A549 (cell line): ENCODE measurements around the gene LMO2. TPM values are rescaled to one million over a fixed set of nuclear protein-coding genes. Genes with fewer than 3 reads are reported as not detected.

Source experiments
- ATAC-seq, 2 experiments: fragments of 200-7000 bp in 1 of 2; fragments of >200 bp in 1 of 2; cut with Nextera tagmentation in 1 of 2; cut with Tn5 transposase in 1 of 2; 3 replicates each; pipeline versions ENCODE4 v1.8.0 to v1.9.1; 2018 to 2020; ENCODE audit warnings: mild to moderate bottlenecking in 1 of 2, moderate library complexity in 1 of 2
- CTCF ChIA-PET: fragments of 300-600 bp; sonication (Branson Sonifier 250); formaldehyde crosslinking; extraction: SDS; loops from one replicate; lab custom pipeline; 2021; ENCODE audit warnings: antibody characterized with exemption, inconsistent platforms; lab: Yijun Ruan, JAX
- POLR2A ChIA-PET: fragments of 350-600 bp; formaldehyde crosslinking; extraction: SDS; loops from one replicate; lab custom pipeline; 2021; ENCODE audit warnings: antibody characterized with exemption, inconsistent platforms; lab: Yijun Ruan, JAX
- DNase-seq, 2 experiments: peaks; one replicate each; pipeline versions ENCODE4 v3.0.0 to v3.0.0-alpha.2; 2011 to 2016; ENCODE audit warnings: low read depth in 1 of 2, low spot score in 1 of 2
- FAIRE-seq: peaks from 2 replicates; lab custom pipeline; 2011; peaks lifted over from hg19 to GRCh38; lab: Jason Lieb, UNC
- H3K27ac ChIP-seq, 2 experiments: fragments of >200 bp; sonication (Bioruptor Twin); formaldehyde crosslinking; 3 replicates each; pipeline ENCODE4 v1.5.1; 2016 to 2017
- H3K4me1 ChIP-seq: fragments of >200 bp; sonication (Bioruptor Twin); formaldehyde crosslinking; 3 replicates; pipeline ENCODE4 v1.6.1; 2016
- H3K4me2 ChIP-seq: fragments of >200 bp; sonication (Bioruptor Twin); formaldehyde crosslinking; 3 replicates; pipeline ENCODE4 v1.6.1; 2016
- H3K4me3 ChIP-seq: fragments of >200 bp; sonication (Bioruptor Twin); formaldehyde crosslinking; 3 replicates; pipeline ENCODE4 v1.5.1; 2016
- H3K9me3 ChIP-seq: fragments of >200 bp; sonication (Bioruptor Twin); formaldehyde crosslinking; 3 replicates; pipeline ENCODE4 v1.6.1; 2016
- BCL3 ChIP-seq: fragments of >200 bp; sonication (Bioruptor Twin); formaldehyde crosslinking; IDR thresholded peaks from 3 replicates; pipeline ENCODE4 v1.6.1; 2016
- CBX8 ChIP-seq: fragments of 200-600 bp; sonication (generic); IDR thresholded peaks from 2 replicates; pipeline ENCODE4 v1.6.1; 2016
- CEBPB ChIP-seq, 2 experiments: fragments of >200 bp in 1 of 2; sonication (Bioruptor Twin) in 1 of 2; formaldehyde crosslinking in 1 of 2; IDR thresholded peaks; 2 replicates each; pipeline ENCODE4 v1.6.1; 2012 to 2016
- EHMT2 ChIP-seq: fragments of 200-600 bp; sonication (generic); IDR thresholded peaks from 2 replicates; pipeline ENCODE4 v1.6.1; 2016; ENCODE audit warnings: antibody characterized with exemption, low read depth, mild to moderate bottlenecking, moderate library complexity
- ELK1 ChIP-seq: fragments of 150-350 bp; IDR thresholded peaks from 2 replicates; pipeline ENCODE4 v1.6.1; 2014; ENCODE audit warnings: low read depth, mild to moderate bottlenecking, low read length
- FOXS1 ChIP-seq: fragments of 250-450 bp; sonication (Bioruptor Pico); IDR thresholded peaks from 2 replicates; pipeline ENCODE4 v1.5.0; 2020; ENCODE audit warnings: mild to moderate bottlenecking, moderate library complexity
- HMGXB4 ChIP-seq: fragments of 250-450 bp; sonication (Bioruptor Pico); IDR thresholded peaks from 2 replicates; pipeline ENCODE4 v1.5.0; 2021; ENCODE audit warnings: mild to moderate bottlenecking, moderate library complexity, borderline replicate concordance
- HOXB13 ChIP-seq: fragments of 250-450 bp; sonication (Bioruptor Pico); IDR thresholded peaks from 2 replicates; pipeline ENCODE4 v1.5.0; 2020; ENCODE audit warnings: low read depth, mild to moderate bottlenecking, moderate library complexity
- JUNB ChIP-seq: fragments of >200 bp; sonication (Bioruptor Twin); formaldehyde crosslinking; IDR thresholded peaks from 2 replicates; pipeline ENCODE4 v1.6.1; 2016
- KDM5A ChIP-seq: fragments of 200-600 bp; sonication (generic); IDR thresholded peaks from 2 replicates; pipeline ENCODE4 v1.6.1; 2016; ENCODE audit warnings: antibody characterized with exemption, mild to moderate bottlenecking
- MYC ChIP-seq: IDR thresholded peaks from 2 replicates; pipeline ENCODE4 v1.6.1; 2012; ENCODE audit warnings: mild to moderate bottlenecking, inconsistent platforms, low read length, improper control_type of control experiment, borderline replicate concordance
- NPAS2 ChIP-seq: fragments of 250-450 bp; sonication (Bioruptor Pico); IDR thresholded peaks from 2 replicates; pipeline ENCODE4 v1.8.0; 2022; ENCODE audit warnings: mild to moderate bottlenecking, moderate library complexity, borderline replicate concordance
- POLR2A ChIP-seq: IDR thresholded peaks from 2 replicates; pipeline ENCODE4 v1.6.1; 2012; ENCODE audit warnings: mild to moderate bottlenecking, low read length
- POLR2AphosphoS2 ChIP-seq: conservative IDR thresholded peaks from 2 replicates; pipeline ENCODE4 v1.6.1; 2012; ENCODE audit warnings: low read length, improper control_type of control experiment, inconsistent platforms
- RAD21 ChIP-seq, 2 experiments: fragments of >200 bp in 1 of 2; sonication (Bioruptor Twin) in 1 of 2; formaldehyde crosslinking in 1 of 2; IDR thresholded peaks in 1 of 2; conservative IDR thresholded peaks in 1 of 2; 2 replicates in 1 of 2; 3 replicates in 1 of 2; pipeline ENCODE4 v1.6.1; 2012 to 2018; ENCODE audit warnings: inconsistent platforms in 1 of 2
- RFX5 ChIP-seq: fragments of 450-650 bp; IDR thresholded peaks from 2 replicates; pipeline ENCODE4 v1.7.1; 2014; ENCODE audit warnings: antibody characterized with exemption, mild to moderate bottlenecking, moderate library complexity
- SMC3 ChIP-seq: fragments of >200 bp; sonication (Bioruptor Twin); formaldehyde crosslinking; IDR thresholded peaks from 3 replicates; pipeline ENCODE4 v1.6.1; 2018; ENCODE audit warnings: inconsistent platforms
- SREBF2 ChIP-seq: fragments of 450-650 bp; IDR thresholded peaks from 2 replicates; pipeline ENCODE4 v1.6.1; 2014; ENCODE audit warnings: mild to moderate bottlenecking, moderate library complexity
- TFCP2L1 ChIP-seq: fragments of 250-450 bp; sonication (Bioruptor Pico); IDR thresholded peaks from 2 replicates; pipeline ENCODE4 v1.5.0; 2021; ENCODE audit warnings: mild to moderate bottlenecking
- TP53 ChIP-seq: fragments of 250-450 bp; sonication (Bioruptor Pico); IDR thresholded peaks from 2 replicates; pipeline ENCODE4 v1.5.0; 2021; ENCODE audit warnings: mild to moderate bottlenecking, moderate library complexity
- WGBS: methylation state at CpG from one replicate; pipeline ENCODE4 v1.1.6; 2017; ENCODE audit errors: missing lambda C conversion rate; 5-methylcytosine and 5-hydroxymethylcytosine counted together
- polyA minus RNA-seq: library from RNA; depleted of rRNA, polyadenylated mRNA; stranded (reverse); fragments of >200 nt; gene quantifications from 2 replicates; pipeline ENCODE4 v1.2.3, GENCODE V29; 2011; rRNA and poly(A)+ RNA removed
- polyA plus RNA-seq, 4 experiments: library from polyadenylated mRNA; depleted of rRNA in 3 of 4; stranded (reverse); fragments of >200 nt; fragmentation: RNase III in 1 of 4; extraction: RNeasy Plus Mini Kit Qiagen cat#74134 plus additional on column Dnase treatment in 1 of 4; gene quantifications; 2 replicates in 3 of 4; 3 replicates in 1 of 4; pipeline ENCODE4 v1.2.3, GENCODE V29; 2011 to 2017

The LMO2 gene
- 0.12 TPM in 2 replicates for polyA plus RNA-seq (2011; rRNA removed)
- 0.07 and 0.09 TPM in 2 replicates for polyA plus RNA-seq (2012; cell fraction: cytosol; rRNA removed)
- polyA plus RNA-seq (2012; cell fraction: nucleus; rRNA removed) = 0.05 TPM in 1 of 2 replicates, not detected in the other
- polyA plus RNA-seq (2017; fragmentation: RNase III; extraction: RNeasy Plus Mini Kit Qiagen cat#74134 plus additional on column Dnase treatment) = 0.15 to 0.21 TPM (median 0.16 TPM) in 3 replicates
- polyA minus RNA-seq = 0.17 TPM in 1 of 2 replicates, not detected in the other

- Histone ChIP-seq H3K9me3 (no peaks in the 10 kb centered on the region), H3K4me3 (no peak within 1 kb of the TSS), H3K4me2 (no peak within 1 kb of the TSS), H3K27ac (no peak within 1 kb of the TSS), H3K4me1 (no peaks in the 10 kb centered on the region)
- TF ChIP-seq POLR2A = no peak
- TF ChIP-seq RAD21 (conservative IDR thresholded peaks at IDR 0.05 in 1 of 2, IDR thresholded peaks at IDR 0.05 in 1 of 2) = no peak
- TF ChIP-seq CEBPB (IDR thresholded peaks at IDR 0.05) = no peak
- TF ChIP-seq SREBF2 = no peak
- no peak for TF ChIP-seq HOXB13 (CRISPR knock-in tag)
- no peak for TF ChIP-seq POLR2AphosphoS2
- TF ChIP-seq ELK1 = no peak
- TF ChIP-seq TP53 (CRISPR knock-in tag) = no peak
- TF ChIP-seq RFX5 = no peak
- no peak for TF ChIP-seq CBX8
- ChIA-PET CTCF (interaction anchor here (0.8 to 1.4 kb wide), 2 partner anchors 11 to 34 kb away, joined by 3 to 5 read pairs; no protein-coding TSS in a partner anchor), POLR2A (no interaction called here)
- DNase-seq (no peak), ATAC-seq (no peak), FAIRE-seq (no peak)
- WGBS = 53% methylated on average over 9 of the region's 9 CpGs
Measured at GRCh38 chr11:33891714-33892327, at the start of gene LMO2. TSS of gene LMO2 (minus strand) at chr11:33892076. CDS start at chr11:33869716, 22,360 bp downstream.

- FAIRE-seq (no peak), ATAC-seq (no peak), DNase-seq (no peak)
- ChIA-PET CTCF (no interaction called here), POLR2A (no interaction called here)
- Histone ChIP-seq H3K9me3 (no peaks in the 10 kb centered on the region), H3K4me1 (no peaks in the 10 kb centered on the region), H3K4me3 (no peak overlapping the region), H3K27ac (no peak overlapping the region), H3K4me2 (no peak overlapping the region)
- WGBS = 33% methylated on average over 1 of the region's 2 CpGs
- TF ChIP-seq JUNB (no peak), POLR2A (no peak), EHMT2 (no peak), NPAS2 (CRISPR knock-in tag) (no peak), MYC (no peak), SMC3 (no peak), BCL3 (no peak), FOXS1 (no peak), TFCP2L1 (CRISPR knock-in tag) (no peak), KDM5A (no peak), POLR2AphosphoS2 (no peak), HMGXB4 (CRISPR knock-in tag) (no peak)
Measured at GRCh38 chr11:33940538-33940815, 48.6 kb upstream of the LMO2 start.
